Liver (tissue), 9 donors: Measurements from ENCODE around the gene COG4. TPM values are rescaled to one million over a fixed set of nuclear protein-coding genes. Genes with fewer than 3 reads are reported as not detected.
A peak's percentile ranks its signal among the peaks of the same experiment; 100 is the strongest.

Experiments
- DNase-seq: peaks from one replicate; pipeline ENCODE4 v3.0.0-alpha.2; 2017; ENCODE audit warnings: low spot score
- H3K27ac ChIP-seq, 2 donors: one replicate each; pipeline ENCODE4 v1.7.0; 2013; ENCODE audit warnings: inconsistent platforms in 2 of 2, low read length in 2 of 2, control low read depth in 1 of 2, low read depth in 1 of 2, mild to moderate bottlenecking in 1 of 2
- H3K27me3 ChIP-seq, 4 donors: one replicate each; pipeline versions ENCODE4 v1.6.1 to v1.7.0; 2013; ENCODE audit warnings: low read length in 3 of 4, inconsistent platforms in 1 of 4, mild to moderate bottlenecking in 1 of 4, moderate library complexity in 1 of 4; ENCODE audit not compliant: control insufficient read depth in 4 of 4, insufficient read depth in 4 of 4
- H3K36me3 ChIP-seq, 4 donors: one replicate each; pipeline versions ENCODE4 v1.6.1 to v1.7.0; 2013; ENCODE audit warnings: low read length in 3 of 4, mild to moderate bottlenecking in 3 of 4, low read depth in 1 of 4, moderate library complexity in 1 of 4; ENCODE audit not compliant: control insufficient read depth in 4 of 4, insufficient read depth in 3 of 4
- H3K4me1 ChIP-seq, 4 donors: one replicate each; pipeline versions ENCODE4 v1.6.1 to v1.7.0; 2013; ENCODE audit warnings: low read length in 3 of 4, mild to moderate bottlenecking in 3 of 4, moderate library complexity in 1 of 4; ENCODE audit not compliant: control insufficient read depth in 4 of 4, insufficient read depth in 4 of 4
- H3K4me3 ChIP-seq, 3 donors: one replicate each; pipeline versions ENCODE4 v1.6.1 to v1.7.0; 2013; ENCODE audit warnings: low read length in 3 of 3, control low read depth in 1 of 3, low read depth in 1 of 3, mild to moderate bottlenecking in 1 of 3
- H3K9ac ChIP-seq, 2 donors: one replicate each; pipeline ENCODE4 v1.7.0; 2013; ENCODE audit warnings: low read length in 2 of 2, mild to moderate bottlenecking in 2 of 2, moderate library complexity in 2 of 2, control low read depth in 1 of 2, low read depth in 1 of 2
- H3K9me3 ChIP-seq, 4 donors: one replicate each; pipeline versions ENCODE4 v1.6.1 to v1.7.0; 2013; ENCODE audit warnings: low read length in 3 of 4; ENCODE audit not compliant: control insufficient read depth in 4 of 4
- ATF3 ChIP-seq: IDR thresholded peaks from 2 replicates; pipeline ENCODE4 v1.6.1; 2016; ENCODE audit warnings: antibody characterized with exemption
- CTCF ChIP-seq: fragments of 150-350 bp; IDR thresholded peaks from 2 replicates; pipeline ENCODE4 v1.5.1; 2017; ENCODE audit warnings: improper control_type of control experiment, low read depth, low read length; ENCODE audit not compliant: missing input control
- FOXA1 ChIP-seq: IDR thresholded peaks from 2 replicates; pipeline ENCODE4 v1.6.1; 2016; ENCODE audit warnings: antibody characterized with exemption
- FOXA2 ChIP-seq: IDR thresholded peaks from 2 replicates; pipeline ENCODE4 v1.6.1; 2016; ENCODE audit warnings: antibody characterized with exemption
- GABPA ChIP-seq, 2 donors: IDR thresholded peaks in 1 of 2; conservative IDR thresholded peaks in 1 of 2; 2 replicates each; pipeline ENCODE4 v1.6.1; 2016; ENCODE audit warnings: antibody characterized with exemption in 2 of 2, mild to moderate bottlenecking in 1 of 2, moderate library complexity in 1 of 2
- HNF4A ChIP-seq, 2 donors: conservative IDR thresholded peaks; 2 replicates each; pipeline ENCODE4 v1.6.1; 2016; ENCODE audit warnings: antibody characterized with exemption in 2 of 2, mild to moderate bottlenecking in 2 of 2
- HNF4G ChIP-seq: IDR thresholded peaks from 2 replicates; pipeline ENCODE4 v1.6.1; 2016; ENCODE audit warnings: antibody characterized with exemption
- NR2F2 ChIP-seq: IDR thresholded peaks from 2 replicates; pipeline ENCODE4 v1.6.1; 2016; ENCODE audit warnings: antibody characterized with exemption
- REST ChIP-seq: IDR thresholded peaks from 2 replicates; pipeline ENCODE4 v1.6.1; 2016; ENCODE audit warnings: antibody characterized with exemption, mild to moderate bottlenecking
- SP1 ChIP-seq: IDR thresholded peaks from 2 replicates; pipeline ENCODE4 v1.6.1; 2018; ENCODE audit warnings: antibody characterized with exemption, mild to moderate bottlenecking
- TAF1 ChIP-seq: conservative IDR thresholded peaks from 2 replicates; pipeline ENCODE4 v1.6.1; 2016; ENCODE audit warnings: antibody characterized with exemption, mild to moderate bottlenecking
- YY1 ChIP-seq: IDR thresholded peaks from 2 replicates; pipeline ENCODE4 v1.6.1; 2016; ENCODE audit warnings: antibody characterized with exemption, mild to moderate bottlenecking
- WGBS: extraction: QIAGEN DNeasy Blood & Tissue Kit; methylation state at CpG from one replicate; pipeline ENCODE4 v1.1.7; 2013; 5-methylcytosine and 5-hydroxymethylcytosine counted together
- polyA plus RNA-seq, 2 donors: library from polyadenylated mRNA; stranded (reverse) in 1 of 2; unstranded in 1 of 2; fragments of 200-250 nt in 1 of 2; fragments of >200 nt in 1 of 2; fragmentation: Nextera tagmentation in 1 of 2; extraction: Ambion mirVana in 1 of 2; gene quantifications; one replicate each; pipeline versions ENCODE4 v1.2.1 to v1.2.3, GENCODE V29; 2013 to 2015
- total RNA-seq, 2 donors: library from RNA; depleted of rRNA; stranded (reverse); fragments of >200 nt; gene quantifications; one replicate each; pipeline ENCODE4 v1.2.3, GENCODE V29; 2014
- TF ChIP-seq, protein P1 (sequence below): IDR thresholded peaks from 2 replicates; pipeline ENCODE4 v1.6.1; 2016; ENCODE audit warnings: antibody characterized with exemption
- donor health status: healthy.
- donor health status: healthy.
- donor health status: healthy.
- donor health status: healthy.
- donor health status: healthy.

Gene COG4
- total and polyA plus RNA-seq, 4 donors = 15.3 to 59.5 (median 27.2) TPM

DNA sequence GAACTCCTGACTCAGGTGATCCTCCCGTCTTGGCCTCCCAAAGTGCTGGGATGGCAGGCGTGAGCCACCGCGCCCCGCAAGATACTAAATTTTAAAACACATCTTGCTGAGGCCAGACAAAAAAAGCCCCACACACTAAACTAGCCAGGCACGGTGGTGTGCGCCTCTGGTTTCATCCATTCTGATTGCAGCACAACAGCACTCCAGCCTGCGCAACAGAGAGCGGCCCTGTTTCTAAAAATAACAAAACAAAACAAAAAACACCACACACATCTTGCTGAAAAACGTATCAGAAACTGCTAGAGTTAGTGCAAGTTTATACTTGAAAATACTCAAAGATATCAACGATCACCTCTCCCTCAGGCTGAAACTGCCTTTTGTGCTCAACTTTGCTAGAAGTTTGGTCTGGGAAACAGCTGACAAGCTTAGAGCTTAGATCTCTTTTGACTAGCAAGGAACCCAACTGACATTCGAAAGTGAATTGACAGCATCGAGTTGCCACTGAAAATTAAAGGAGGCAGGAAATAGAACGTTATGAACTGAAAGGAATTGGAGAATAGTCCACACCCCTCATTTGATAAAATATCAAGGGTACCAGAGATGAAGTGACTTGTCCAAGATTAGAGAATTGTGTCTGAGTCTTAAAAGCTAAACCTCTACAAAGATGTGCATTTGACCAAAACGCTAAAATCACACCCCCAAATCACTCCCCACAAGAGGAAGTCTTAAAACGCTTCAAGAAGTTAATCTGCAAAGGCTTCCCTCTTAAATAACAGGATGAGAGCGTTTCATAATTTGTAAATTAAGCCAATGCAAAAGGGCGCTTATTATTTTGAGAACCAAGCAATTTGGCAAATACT lies 908 bp downstream of the COG4 start:
- no peaks in the 10 kb centered on the region for H3K27me3 ChIP-seq
- H3K4me3 ChIP-seq = peak overlapping the region; percentile 85 to 100 (median 96)
- 55% methylated on average over 18 of the region's 18 CpGs for WGBS
- H3K36me3 ChIP-seq = peaks cover 3 to 15% (median 13%) of the 10 kb centered on the region in 4 donors
- H3K9ac ChIP-seq = peak overlapping the region; percentile 26 to 90
- H3K9me3 ChIP-seq = no peaks in the 10 kb centered on the region
- no peak for DNase-seq
- TF ChIP-seq REST = no peak
- no peak for TF ChIP-seq YY1
- no peak for TF ChIP-seq NR2F2
- TF ChIP-seq FOXA1 = no peak
- TF ChIP-seq CTCF = no peak
- TF ChIP-seq GABPA (IDR thresholded peaks at IDR 0.05 in 1 of 2, conservative IDR thresholded peaks at IDR 0.05 in 1 of 2) = no peak
- TF ChIP-seq ATF3 = no peak
- TF ChIP-seq, protein P1, sequence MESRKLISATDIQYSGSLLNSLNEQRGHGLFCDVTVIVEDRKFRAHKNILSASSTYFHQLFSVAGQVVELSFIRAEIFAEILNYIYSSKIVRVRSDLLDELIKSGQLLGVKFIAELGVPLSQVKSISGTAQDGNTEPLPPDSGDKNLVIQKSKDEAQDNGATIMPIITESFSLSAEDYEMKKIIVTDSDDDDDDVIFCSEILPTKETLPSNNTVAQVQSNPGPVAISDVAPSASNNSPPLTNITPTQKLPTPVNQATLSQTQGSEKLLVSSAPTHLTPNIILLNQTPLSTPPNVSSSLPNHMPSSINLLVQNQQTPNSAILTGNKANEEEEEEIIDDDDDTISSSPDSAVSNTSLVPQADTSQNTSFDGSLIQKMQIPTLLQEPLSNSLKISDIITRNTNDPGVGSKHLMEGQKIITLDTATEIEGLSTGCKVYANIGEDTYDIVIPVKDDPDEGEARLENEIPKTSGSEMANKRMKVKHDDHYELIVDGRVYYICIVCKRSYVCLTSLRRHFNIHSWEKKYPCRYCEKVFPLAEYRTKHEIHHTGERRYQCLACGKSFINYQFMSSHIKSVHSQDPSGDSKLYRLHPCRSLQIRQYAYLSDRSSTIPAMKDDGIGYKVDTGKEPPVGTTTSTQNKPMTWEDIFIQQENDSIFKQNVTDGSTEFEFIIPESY = no peak
- no peak for TF ChIP-seq HNF4G
- TF ChIP-seq HNF4A (conservative IDR thresholded peaks at IDR 0.05) = no peak
- TF ChIP-seq TAF1 = no peak
- TF ChIP-seq SP1 = no peak
- no peak for TF ChIP-seq FOXA2
- peaks cover 1 to 30% (median 20%) of the 10 kb centered on the region in 4 donors for H3K4me1 ChIP-seq
- H3K27ac ChIP-seq = peak overlapping the region in 1 of 2 donors; percentile 81
